HEK293 (cell line): ENCODE results near the gene MAP3K12.

ENCODE experiments used
- BCL11B ChIP-seq: fragments of 450-650 bp; formaldehyde crosslinking; IDR thresholded peaks from 2 replicates; pipeline ENCODE4 v1.5.1; 2016; ENCODE audit warnings: low read depth, missing biosample characterization, missing genetic modification characterization
- GLI2 ChIP-seq: fragments of 450-650 bp; formaldehyde crosslinking; IDR thresholded peaks from 2 replicates; pipeline ENCODE4; 2017; ENCODE audit warnings: missing biosample characterization, missing genetic modification characterization, low read depth, borderline replicate concordance
- GLIS2 ChIP-seq: fragments of 450-650 bp; formaldehyde crosslinking; IDR thresholded peaks from 2 replicates; pipeline ENCODE4 v1.5.1; 2016; ENCODE audit warnings: missing biosample characterization, missing genetic modification characterization
- KLF17 ChIP-seq: fragments of 450-650 bp; formaldehyde crosslinking; IDR thresholded peaks from 2 replicates; pipeline ENCODE4 v1.5.1; 2016; ENCODE audit warnings: missing biosample characterization, missing genetic modification characterization
- PBX3 ChIP-seq: sonication (generic); formaldehyde crosslinking; IDR thresholded peaks from 2 replicates; pipeline ENCODE4 v1.8.1; 2022; ENCODE audit warnings: mild to moderate bottlenecking, moderate library complexity, missing genetic modification reagents
- SALL2 ChIP-seq: fragments of 450-650 bp; formaldehyde crosslinking; IDR thresholded peaks from 2 replicates; pipeline ENCODE4 v1.5.0; 2017; ENCODE audit warnings: missing biosample characterization, mild to moderate bottlenecking, missing genetic modification characterization, borderline replicate concordance
- SCRT2 ChIP-seq: fragments of 450-650 bp; formaldehyde crosslinking; IDR thresholded peaks from 2 replicates; pipeline ENCODE4 v1.5.1; 2016; ENCODE audit warnings: missing biosample characterization, missing genetic modification characterization
- ZBTB11 ChIP-seq: fragments of 450-650 bp; formaldehyde crosslinking; conservative IDR thresholded peaks from 2 replicates; pipeline ENCODE4 v1.5.1; 2016; ENCODE audit warnings: low read depth, missing biosample characterization, missing genetic modification characterization
- ZBTB17 ChIP-seq: fragments of 450-650 bp; formaldehyde crosslinking; IDR thresholded peaks from 2 replicates; pipeline ENCODE4 v1.5.1; 2016; ENCODE audit warnings: missing biosample characterization, missing genetic modification characterization
- ZBTB44 ChIP-seq: fragments of 450-650 bp; IDR thresholded peaks from 2 replicates; pipeline ENCODE4 v1.5.1; 2018; ENCODE audit warnings: missing biosample characterization, mild to moderate bottlenecking, missing genetic modification characterization
- ZBTB8A ChIP-seq: fragments of 450-650 bp; formaldehyde crosslinking; IDR thresholded peaks from 2 replicates; pipeline ENCODE4 v1.5.1; 2016; ENCODE audit warnings: missing biosample characterization, missing genetic modification characterization
- ZFP3 ChIP-seq: fragments of 450-650 bp; formaldehyde crosslinking; IDR thresholded peaks from 2 replicates; pipeline ENCODE4 v1.5.1; 2016; ENCODE audit warnings: low read depth, missing biosample characterization, missing genetic modification characterization
- ZNF133 ChIP-seq: fragments of 450-650 bp; formaldehyde crosslinking; IDR thresholded peaks from 2 replicates; pipeline ENCODE4 v1.5.1; 2016; ENCODE audit warnings: missing biosample characterization, missing genetic modification characterization
- ZNF18 ChIP-seq: fragments of 450-650 bp; formaldehyde crosslinking; IDR thresholded peaks from 2 replicates; pipeline ENCODE4 v1.5.1; 2016; ENCODE audit warnings: missing biosample characterization, missing genetic modification characterization
- ZNF274 ChIP-seq, 2 experiments: fragments of 200-500 bp in 1 of 2; fragments of 450-650 bp in 1 of 2; sonication (Bioruptor generic) in 1 of 2; formaldehyde crosslinking in 1 of 2; IDR thresholded peaks; 2 replicates each; pipeline versions ENCODE4 v1.5.1 to v1.6.1; 2014 to 2016; ENCODE audit warnings: borderline replicate concordance in 1 of 2, inconsistent platforms in 1 of 2, low read length in 1 of 2, missing biosample characterization in 1 of 2, missing genetic modification characterization in 1 of 2
- ZNF362 ChIP-seq: fragments of 450-650 bp; formaldehyde crosslinking; IDR thresholded peaks from 2 replicates; pipeline ENCODE4 v1.5.1; 2016; ENCODE audit warnings: missing biosample characterization, missing genetic modification characterization
- ZNF501 ChIP-seq: fragments of 450-650 bp; formaldehyde crosslinking; IDR thresholded peaks from 2 replicates; pipeline ENCODE4 v1.5.1; 2016; ENCODE audit warnings: missing biosample characterization, missing genetic modification characterization
- ZNF530 ChIP-seq: fragments of 450-650 bp; formaldehyde crosslinking; IDR thresholded peaks from 2 replicates; pipeline ENCODE4 v1.5.1; 2016; ENCODE audit warnings: low read depth, missing biosample characterization, missing genetic modification characterization
- ZNF626 ChIP-seq: fragments of 450-650 bp; sonication (Bioruptor Pico); formaldehyde crosslinking; IDR thresholded peaks from 2 replicates; pipeline ENCODE4 v1.5.1; 2018; ENCODE audit warnings: missing biosample characterization, missing genetic modification characterization, inconsistent platforms
- ZNF645 ChIP-seq: fragments of 450-650 bp; formaldehyde crosslinking; IDR thresholded peaks from 2 replicates; pipeline ENCODE4; 2016; ENCODE audit warnings: missing biosample characterization, missing genetic modification characterization
- ZNF660 ChIP-seq: fragments of 450-650 bp; IDR thresholded peaks from 2 replicates; pipeline ENCODE4 v1.5.1; 2018; ENCODE audit warnings: missing biosample characterization, mild to moderate bottlenecking, missing genetic modification characterization
- ZNF677 ChIP-seq: fragments of 450-650 bp; IDR thresholded peaks from 2 replicates; pipeline ENCODE4 v1.5.0; 2018; ENCODE audit warnings: missing biosample characterization, mild to moderate bottlenecking, missing genetic modification characterization, moderate library complexity
- ZNF837 ChIP-seq: fragments of 450-650 bp; formaldehyde crosslinking; IDR thresholded peaks from 2 replicates; pipeline ENCODE4 v1.5.1; 2016; ENCODE audit warnings: missing biosample characterization, missing genetic modification characterization
- ZSCAN23 ChIP-seq: fragments of 450-650 bp; formaldehyde crosslinking; IDR thresholded peaks from 2 replicates; pipeline ENCODE4 v1.5.1; 2016; ENCODE audit warnings: missing biosample characterization, missing genetic modification characterization
- ZSCAN4 ChIP-seq: fragments of 450-650 bp; formaldehyde crosslinking; IDR thresholded peaks from 2 replicates; pipeline ENCODE4 v1.5.1; 2017; ENCODE audit warnings: missing biosample characterization, missing genetic modification characterization

The MAP3K12 gene

GRCh38 chr12:53499266-53500141 lies at the start of gene MAP3K12 (continued):
- TF ChIP-seq ZNF18 (no peak), ZNF274 (IDR thresholded peaks at IDR 0.05; ENCODE audit: low read length) (no peak), ZNF274 (tag by site-specific recombination; IDR thresholded peaks at IDR 0.05; ENCODE audit: borderline replicate concordance) (no peak), PBX3 (CRISPR knock-in tag) (no peak), ZNF501 (tag by site-specific recombination) (no peak), SCRT2 (no peak), ZNF626 (tag by site-specific recombination) (no peak), ZBTB17 (peak; percentile 27; the same call in 1 of the 2 replicates), ZBTB11 (peak; percentile 35; the same call in 1 of the 2 replicates), BCL11B (tag by site-specific recombination) (no peak), ZNF837 (tag by site-specific recombination) (no peak), KLF17 (tag by site-specific recombination) (no peak), SALL2 (tag by site-specific recombination) (no peak), ZNF645 (tag by site-specific recombination) (no peak), ZSCAN23 (no peak), ZNF362 (tag by site-specific recombination) (no peak), ZSCAN4 (tag by site-specific recombination) (no peak), ZBTB8A (tag by site-specific recombination) (no peak), ZNF530 (tag by site-specific recombination) (no peak), ZFP3 (tag by site-specific recombination) (no peak), ZNF133 (no peak), ZBTB44 (tag by site-specific recombination) (no peak), GLI2 (tag by site-specific recombination) (no peak), ZNF677 (tag by site-specific recombination) (no peak), ZNF660 (tag by site-specific recombination) (no peak), GLIS2 (peak; percentile 65; the same call in 1 of the 2 replicates)
